ENCODE data around the gene TANC2. TPM values are rescaled to one million over a fixed set of nuclear protein-coding genes. Genes with fewer than 3 reads are reported as not detected.

Gene TANC2
- total and polyA plus RNA-seq, 9 of the 15 experiments (the other 6 are each of a cell fraction or from before 2014, with no cell fraction given): 0.46 to 7.8 (median 4.5) TPM

- TF ChIP-seq KLF10 (CRISPR knock-in tag; IDR thresholded peaks at IDR 0.05) (no peak), CBFB (CRISPR knock-in tag; IDR thresholded peaks at IDR 0.05) (no peak), ZKSCAN8 (CRISPR knock-in tag; IDR thresholded peaks at IDR 0.05) (no peak), RBM39 (optimal IDR thresholded peaks at IDR 0.05; ENCODE audit: low read depth, low read length) (no peak), MYBL2 (IDR thresholded peaks at IDR 0.05; ENCODE audit: low read depth) (no peak), MYBL2 (CRISPR knock-in tag; IDR thresholded peaks at IDR 0.05; ENCODE audit: borderline replicate concordance) (no peak), EHMT2 (IDR thresholded peaks at IDR 0.05) (no peak), KDM1A (IDR thresholded peaks at IDR 0.05) (peak; percentile 59 to 65; a peak in 2 of 4 replicates), NFYB (IDR thresholded peaks at IDR 0.05; ENCODE audit: extremely low read depth, insufficient read length) (no peak), PHF8 (IDR thresholded peaks at IDR 0.05; ENCODE audit: borderline replicate concordance, low read length) (no peak), EWSR1 (IDR thresholded peaks at IDR 0.05; ENCODE audit: borderline replicate concordance, low read depth, partially characterized antibody) (no peak), TAF15 (IDR thresholded peaks at IDR 0.05; ENCODE audit: low read depth, low read length) (no peak), CTCFL (IDR thresholded peaks at IDR 0.05; ENCODE audit: borderline replicate concordance, insufficient read depth, low read depth, low read length, poor library complexity, severe bottlenecking) (no peak), SMARCA4 (IDR thresholded peaks at IDR 0.05) (peak; percentile 87), HNRNPK (IDR thresholded peaks at IDR 0.05; ENCODE audit: low read depth, low read length, poor library complexity, severe bottlenecking) (no peak), HMG20A (CRISPR knock-in tag; conservative IDR thresholded peaks at IDR 0.05) (no peak), RCOR1 (IDR thresholded peaks at IDR 0.05; ENCODE audit: borderline replicate concordance in 1 of 2, low read depth in 2 of 2, low read length in 2 of 2) (peak in 1 of 2 experiments; percentile 58; a peak in 2 of 4 replicates), STAT5A (IDR thresholded peaks at IDR 0.05; ENCODE audit: borderline replicate concordance, low read length) (peak; percentile 63; the same call in 1 of the 2 replicates), ZC3H4 (CRISPR knock-in tag; IDR thresholded peaks at IDR 0.05; ENCODE audit: borderline replicate concordance) (no peak), ZNF324 (CRISPR knock-in tag; IDR thresholded peaks at IDR 0.05) (no peak)
- TF ChIP-seq, protein P1, sequence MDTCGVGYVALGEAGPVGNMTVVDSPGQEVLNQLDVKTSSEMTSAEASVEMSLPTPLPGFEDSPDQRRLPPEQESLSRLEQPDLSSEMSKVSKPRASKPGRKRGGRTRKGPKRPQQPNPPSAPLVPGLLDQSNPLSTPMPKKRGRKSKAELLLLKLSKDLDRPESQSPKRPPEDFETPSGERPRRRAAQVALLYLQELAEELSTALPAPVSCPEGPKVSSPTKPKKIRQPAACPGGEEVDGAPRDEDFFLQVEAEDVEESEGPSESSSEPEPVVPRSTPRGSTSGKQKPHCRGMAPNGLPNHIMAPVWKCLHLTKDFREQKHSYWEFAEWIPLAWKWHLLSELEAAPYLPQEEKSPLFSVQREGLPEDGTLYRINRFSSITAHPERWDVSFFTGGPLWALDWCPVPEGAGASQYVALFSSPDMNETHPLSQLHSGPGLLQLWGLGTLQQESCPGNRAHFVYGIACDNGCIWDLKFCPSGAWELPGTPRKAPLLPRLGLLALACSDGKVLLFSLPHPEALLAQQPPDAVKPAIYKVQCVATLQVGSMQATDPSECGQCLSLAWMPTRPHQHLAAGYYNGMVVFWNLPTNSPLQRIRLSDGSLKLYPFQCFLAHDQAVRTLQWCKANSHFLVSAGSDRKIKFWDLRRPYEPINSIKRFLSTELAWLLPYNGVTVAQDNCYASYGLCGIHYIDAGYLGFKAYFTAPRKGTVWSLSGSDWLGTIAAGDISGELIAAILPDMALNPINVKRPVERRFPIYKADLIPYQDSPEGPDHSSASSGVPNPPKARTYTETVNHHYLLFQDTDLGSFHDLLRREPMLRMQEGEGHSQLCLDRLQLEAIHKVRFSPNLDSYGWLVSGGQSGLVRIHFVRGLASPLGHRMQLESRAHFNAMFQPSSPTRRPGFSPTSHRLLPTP (IDR thresholded peaks at IDR 0.05; ENCODE audit: borderline replicate concordance, extremely low read depth, insufficient read length): no peak
- TF ChIP-seq, protein P2, sequence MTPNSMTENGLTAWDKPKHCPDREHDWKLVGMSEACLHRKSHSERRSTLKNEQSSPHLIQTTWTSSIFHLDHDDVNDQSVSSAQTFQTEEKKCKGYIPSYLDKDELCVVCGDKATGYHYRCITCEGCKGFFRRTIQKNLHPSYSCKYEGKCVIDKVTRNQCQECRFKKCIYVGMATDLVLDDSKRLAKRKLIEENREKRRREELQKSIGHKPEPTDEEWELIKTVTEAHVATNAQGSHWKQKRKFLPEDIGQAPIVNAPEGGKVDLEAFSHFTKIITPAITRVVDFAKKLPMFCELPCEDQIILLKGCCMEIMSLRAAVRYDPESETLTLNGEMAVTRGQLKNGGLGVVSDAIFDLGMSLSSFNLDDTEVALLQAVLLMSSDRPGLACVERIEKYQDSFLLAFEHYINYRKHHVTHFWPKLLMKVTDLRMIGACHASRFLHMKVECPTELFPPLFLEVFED (CRISPR knock-in tag; conservative IDR thresholded peaks at IDR 0.05): no peak
These were observed 28.9 kb downstream of the TANC2 start (continued) for GRCh38 chr17:62994931-62995330.
